ENCODE results near the gene FAM72B.
"Not testable (repeated sequence)": the region's sequence is repeated elsewhere in the genome, so short reads cannot be mapped to it uniquely, and the experiment has no call there.

The FAM72B gene

GRCh38 chr1:121184290-121185127, at the start of gene FAM72B, which contains the start of gene SRGAP2C:
Gene FAM72B, minus strand, starts transcription at chr1:121184340. Its CDS starts 851 bp downstream, at chr1:121183489.
Gene SRGAP2C, plus strand, starts transcription at chr1:121184975. Its CDS starts 2,472 bp downstream, at chr1:121187447.
- DNase-seq, result peak; percentile 96

DNA sequence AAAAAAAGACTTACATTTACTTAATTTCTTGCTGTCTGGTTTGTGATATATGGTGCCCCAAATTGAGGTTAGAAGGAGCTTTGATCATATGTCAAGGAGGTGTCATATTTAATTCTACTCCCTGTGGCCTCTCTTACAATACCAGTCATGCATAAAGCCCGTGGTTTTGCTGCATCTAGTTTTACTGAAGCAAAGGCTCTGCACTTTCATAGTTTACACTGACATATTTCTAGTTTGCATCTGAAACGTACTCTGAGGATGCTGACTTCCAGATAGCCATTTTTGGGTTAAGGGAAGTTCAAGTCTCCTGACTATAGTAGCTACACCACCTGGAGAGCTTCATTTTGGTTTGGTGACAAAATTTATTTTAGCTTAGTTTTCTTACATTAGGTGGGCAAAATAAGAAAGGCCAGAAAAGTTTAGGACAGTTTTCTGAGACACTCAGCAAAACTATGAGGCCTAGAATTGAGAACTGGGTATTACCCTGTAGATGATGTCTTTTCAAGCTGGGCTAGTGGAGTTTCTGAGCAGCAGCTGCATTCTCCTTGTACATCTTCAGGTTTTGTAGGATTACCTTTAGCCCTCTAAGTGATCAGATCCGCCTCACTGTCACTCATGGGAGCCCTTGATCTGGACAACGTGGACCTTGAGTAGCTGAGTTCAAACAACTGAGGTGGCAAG, 48.4 kb upstream of the FAM72B start:
- not testable (repeated sequence) for DNase-seq

DNA sequence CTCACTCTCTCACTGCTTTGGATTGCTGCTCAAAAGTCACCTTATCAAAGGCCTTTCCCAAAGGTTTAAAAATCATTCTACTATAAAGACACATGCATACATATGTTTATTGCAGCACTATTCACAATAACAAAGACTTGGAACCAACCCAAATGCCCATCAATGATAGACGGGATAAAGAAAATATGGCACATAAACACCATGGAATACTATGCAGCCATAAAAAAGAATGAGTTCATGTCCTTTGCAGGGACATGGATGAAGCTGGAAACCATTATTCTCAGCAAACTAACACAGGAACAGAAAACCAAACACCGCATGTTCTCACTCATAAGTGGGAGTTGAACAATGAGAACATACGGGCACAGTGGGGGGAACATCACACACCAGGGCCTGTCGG, 46.5 kb upstream of the FAM72B start:
- DNase-seq, result not testable (repeated sequence)

DNA sequence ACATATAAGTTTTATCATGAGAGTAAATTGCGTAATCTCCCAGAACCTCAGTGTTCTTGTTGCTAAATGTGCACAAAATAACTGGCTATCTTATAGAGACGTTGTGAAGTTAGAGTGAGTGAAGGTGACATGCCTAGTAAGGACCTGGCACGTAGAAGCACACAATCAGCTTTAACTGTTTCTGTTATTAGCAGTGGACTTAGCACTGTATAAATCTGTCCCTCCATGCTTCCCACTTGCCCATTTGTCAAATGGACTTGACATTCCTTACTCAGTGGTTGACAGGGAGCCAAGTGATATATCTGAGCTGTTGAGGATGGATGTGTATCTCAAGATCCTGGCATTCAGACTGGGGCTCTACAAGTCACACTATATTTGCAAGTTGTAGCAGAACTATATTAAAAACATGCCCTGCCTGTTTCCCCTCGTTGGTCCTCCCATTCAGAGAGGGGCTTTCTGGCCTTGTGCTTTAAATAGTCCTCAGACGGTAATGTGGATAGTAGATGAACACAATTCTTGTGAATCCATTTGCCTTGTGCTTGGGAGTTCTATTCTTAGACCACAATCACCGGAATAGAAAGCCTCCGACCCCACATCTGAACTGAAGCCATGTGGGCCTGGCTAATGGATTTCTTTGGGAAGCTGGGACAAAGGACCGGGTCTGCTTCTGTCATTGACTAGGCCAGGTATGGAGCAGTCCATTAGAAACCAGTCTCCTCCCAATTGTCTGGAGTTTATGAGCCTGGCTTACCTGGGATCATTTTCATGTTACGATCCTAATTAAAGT, 43.6 kb upstream of the FAM72B start:
- DNase-seq, result not testable (repeated sequence)

DNA sequence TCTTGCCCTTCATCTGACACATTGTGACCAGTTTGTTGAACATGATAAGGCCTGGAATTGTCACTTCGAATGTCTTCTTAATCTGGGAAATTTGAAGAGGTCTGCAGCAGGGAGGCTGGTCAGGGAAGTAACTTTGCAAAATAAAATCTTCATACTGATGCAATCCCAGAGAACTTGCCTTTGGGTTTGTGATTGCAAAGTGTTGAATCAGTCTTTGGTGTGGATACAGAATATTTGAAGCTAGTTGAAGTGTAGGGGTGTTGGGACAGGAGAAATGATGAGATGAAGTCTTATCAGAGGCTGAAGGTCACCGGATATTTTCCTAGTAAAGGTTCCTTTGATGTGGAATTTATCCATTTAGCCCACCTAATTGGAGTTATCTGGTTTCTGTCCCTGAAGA, 42.8 kb upstream of the FAM72B start:
- DNase-seq, result not testable (repeated sequence)

GRCh38 chr1:121226295-121226904, 42.3 kb upstream of the FAM72B start:
- not testable (repeated sequence) for DNase-seq

GRCh38 chr1:121224714-121225113, 40.6 kb upstream of the FAM72B start:
- DNase-seq, result not testable (repeated sequence)

DNA sequence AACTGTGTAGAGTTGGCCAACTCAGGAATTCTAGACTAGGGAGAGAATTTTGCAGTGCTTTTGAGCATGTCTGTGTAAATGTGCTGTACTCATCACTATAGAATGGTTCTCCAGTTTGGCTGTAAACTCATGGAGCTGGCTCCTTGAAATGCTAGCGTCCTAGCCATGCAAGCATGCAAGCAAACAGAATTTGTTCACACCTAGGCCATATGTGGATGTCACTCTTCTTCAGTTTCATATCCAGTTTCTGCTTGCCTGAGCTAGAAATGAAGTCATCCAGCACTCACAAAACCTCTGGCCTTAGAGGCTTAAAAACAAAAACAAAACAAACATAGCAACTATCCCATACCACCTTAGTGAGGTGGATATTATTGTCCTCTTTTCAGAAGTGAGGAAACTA, 37.6 kb upstream of the FAM72B start:
- not testable (repeated sequence) for DNase-seq

DNA sequence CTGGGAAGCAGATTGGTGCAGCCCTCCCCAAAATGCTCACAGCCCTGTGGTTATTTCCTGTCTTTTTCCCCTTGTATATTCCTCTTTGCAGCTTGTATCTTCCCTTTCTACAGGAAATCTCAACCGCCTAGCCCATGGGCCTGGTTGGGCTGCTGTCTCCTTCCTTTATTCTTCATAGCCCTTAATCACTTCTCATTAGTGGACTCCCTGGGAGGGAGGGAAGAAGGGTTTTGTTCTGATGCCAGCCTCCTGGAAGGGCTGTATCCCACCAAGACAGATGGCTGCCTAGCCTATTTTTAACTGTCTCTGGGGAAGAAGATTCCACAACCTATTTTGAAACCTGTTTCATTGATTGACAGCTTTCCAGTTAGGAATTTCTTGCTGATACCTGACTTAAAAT, 32.5 kb upstream of the FAM72B start:
- not testable (repeated sequence) for DNase-seq

DNA sequence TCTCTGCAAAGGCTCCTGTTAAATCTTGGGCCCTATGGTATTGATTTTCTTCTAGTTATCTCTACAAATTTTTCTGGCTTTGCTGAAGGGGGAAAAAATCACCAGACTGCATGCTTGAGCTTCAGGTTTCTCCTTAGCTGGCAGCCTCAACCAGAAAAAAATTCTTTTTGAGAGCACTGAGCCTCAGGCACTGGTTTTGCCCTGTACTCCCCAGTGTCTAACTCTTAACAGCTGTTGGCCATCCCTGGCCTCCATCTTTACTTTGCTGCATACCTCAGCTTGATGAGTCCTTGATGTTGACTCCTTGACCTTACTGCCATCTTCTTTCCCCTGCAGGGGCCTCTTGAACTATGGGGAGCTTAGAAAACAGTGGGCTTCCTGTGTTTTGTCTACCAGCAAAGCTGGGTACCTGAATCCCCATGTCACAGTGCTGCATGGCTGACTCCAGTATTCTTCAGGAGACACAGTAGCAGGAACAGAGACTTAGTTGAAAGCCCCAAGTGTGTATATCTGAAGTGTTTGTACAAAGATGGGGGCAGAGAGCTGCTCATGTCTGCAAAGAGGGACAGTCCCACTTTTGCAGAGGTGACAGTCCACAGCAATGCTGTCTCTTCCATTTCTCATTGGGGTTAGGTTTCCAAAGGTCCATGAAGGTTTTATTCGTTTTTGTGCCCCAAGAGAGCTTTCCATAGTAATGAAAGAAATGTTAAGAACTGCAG, 31.7 kb upstream of the FAM72B start:
- not testable (repeated sequence) for DNase-seq

GRCh38 chr1:121214544-121215156, 30.5 kb upstream of the FAM72B start:
- DNase-seq, result not testable (repeated sequence)

DNA sequence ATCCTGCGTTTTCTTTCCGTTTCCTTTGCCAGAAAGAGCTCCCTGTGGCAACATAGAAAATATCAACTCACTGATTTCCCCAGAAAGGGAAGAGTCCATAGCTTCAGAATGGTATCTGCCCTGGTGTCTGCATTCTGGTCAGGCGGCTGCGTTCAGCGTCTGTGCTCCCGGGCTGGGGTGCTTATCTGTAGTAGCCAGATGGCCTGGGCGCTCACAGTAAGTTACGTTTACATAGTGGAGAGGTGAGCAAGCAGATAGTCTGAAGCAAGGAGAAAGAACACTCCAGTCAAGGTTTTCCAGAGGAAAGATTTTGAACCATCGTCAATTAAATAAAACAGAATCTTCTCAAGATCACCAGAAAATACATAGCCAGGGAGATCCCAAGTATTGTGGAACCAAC, 29.4 kb upstream of the FAM72B start:
- DNase-seq, result not testable (repeated sequence)

- not testable (repeated sequence) for DNase-seq
Observed at GRCh38 chr1:121210778-121211177, 26.6 kb upstream of the FAM72B start.

GRCh38 chr1:121208375-121208774, 24.2 kb upstream of the FAM72B start:
- DNase-seq, result not testable (repeated sequence)

DNA sequence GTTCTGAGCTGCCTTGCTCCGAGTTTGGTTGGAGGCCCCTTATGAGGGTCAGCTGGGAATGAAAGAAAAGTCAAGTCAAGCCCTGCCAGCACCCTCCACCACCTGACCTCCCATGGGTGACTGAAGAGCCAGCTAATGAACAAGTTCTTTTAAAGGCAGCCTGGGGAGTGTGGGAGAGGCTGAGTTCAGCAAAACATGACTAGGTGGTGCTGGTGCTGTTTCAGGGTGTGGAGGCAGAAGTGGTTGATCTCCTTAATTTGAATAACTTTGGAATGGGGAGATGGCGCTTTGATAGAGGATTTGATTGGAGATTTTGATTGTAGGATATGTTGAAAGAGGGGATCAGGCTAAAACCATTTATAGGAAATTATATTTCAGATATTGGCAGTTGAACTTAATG, 23.2 kb upstream of the FAM72B start:
- DNase-seq, result not testable (repeated sequence)

DNA sequence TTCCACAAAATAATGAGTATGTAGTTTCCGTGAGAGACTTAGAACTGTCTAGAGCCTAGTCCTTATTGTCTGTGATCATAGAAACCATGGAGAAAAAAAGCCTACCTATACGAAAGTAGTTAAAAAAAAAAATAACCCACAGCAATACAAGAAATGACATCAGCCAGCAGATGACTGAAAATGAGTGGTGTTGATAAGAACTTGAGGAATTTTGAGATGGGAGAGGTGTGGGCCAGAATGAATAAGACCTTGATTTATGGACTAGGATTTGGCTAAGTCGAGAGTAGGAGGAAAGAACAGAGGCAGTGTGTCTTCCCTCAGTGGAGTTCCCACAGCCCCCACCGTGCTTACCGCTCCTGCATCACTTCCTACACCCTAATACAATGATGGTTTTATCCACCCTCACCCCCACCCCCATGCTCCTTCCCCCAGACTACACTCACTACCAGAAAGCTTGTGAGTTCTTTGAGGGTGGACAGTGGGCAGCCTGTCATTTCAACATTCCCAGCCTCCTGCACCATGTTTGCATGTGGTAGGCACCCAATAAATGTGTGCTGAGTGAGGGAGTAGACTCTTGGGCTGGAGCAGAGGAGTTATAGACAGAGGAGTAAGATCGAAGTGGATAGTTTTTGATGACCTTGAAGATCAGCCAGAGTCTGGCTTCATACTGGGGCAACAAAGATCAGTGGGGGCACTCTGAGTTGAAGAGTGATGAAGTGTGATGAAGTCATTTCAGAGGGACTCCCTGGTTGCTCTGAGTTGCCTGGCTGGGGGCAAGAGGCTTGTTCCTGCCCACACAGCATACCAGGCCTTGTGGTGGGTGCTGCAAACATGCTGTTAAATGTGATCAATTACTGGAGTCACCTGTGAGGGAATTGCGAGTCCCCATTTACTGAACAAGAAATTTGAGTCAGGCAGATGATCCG, 21.9 kb upstream of the FAM72B start:
- DNase-seq, result not testable (repeated sequence)

- not testable (repeated sequence) for DNase-seq
Observed at GRCh38 chr1:121202986-121203385, 18.8 kb upstream of the FAM72B start.

DNA sequence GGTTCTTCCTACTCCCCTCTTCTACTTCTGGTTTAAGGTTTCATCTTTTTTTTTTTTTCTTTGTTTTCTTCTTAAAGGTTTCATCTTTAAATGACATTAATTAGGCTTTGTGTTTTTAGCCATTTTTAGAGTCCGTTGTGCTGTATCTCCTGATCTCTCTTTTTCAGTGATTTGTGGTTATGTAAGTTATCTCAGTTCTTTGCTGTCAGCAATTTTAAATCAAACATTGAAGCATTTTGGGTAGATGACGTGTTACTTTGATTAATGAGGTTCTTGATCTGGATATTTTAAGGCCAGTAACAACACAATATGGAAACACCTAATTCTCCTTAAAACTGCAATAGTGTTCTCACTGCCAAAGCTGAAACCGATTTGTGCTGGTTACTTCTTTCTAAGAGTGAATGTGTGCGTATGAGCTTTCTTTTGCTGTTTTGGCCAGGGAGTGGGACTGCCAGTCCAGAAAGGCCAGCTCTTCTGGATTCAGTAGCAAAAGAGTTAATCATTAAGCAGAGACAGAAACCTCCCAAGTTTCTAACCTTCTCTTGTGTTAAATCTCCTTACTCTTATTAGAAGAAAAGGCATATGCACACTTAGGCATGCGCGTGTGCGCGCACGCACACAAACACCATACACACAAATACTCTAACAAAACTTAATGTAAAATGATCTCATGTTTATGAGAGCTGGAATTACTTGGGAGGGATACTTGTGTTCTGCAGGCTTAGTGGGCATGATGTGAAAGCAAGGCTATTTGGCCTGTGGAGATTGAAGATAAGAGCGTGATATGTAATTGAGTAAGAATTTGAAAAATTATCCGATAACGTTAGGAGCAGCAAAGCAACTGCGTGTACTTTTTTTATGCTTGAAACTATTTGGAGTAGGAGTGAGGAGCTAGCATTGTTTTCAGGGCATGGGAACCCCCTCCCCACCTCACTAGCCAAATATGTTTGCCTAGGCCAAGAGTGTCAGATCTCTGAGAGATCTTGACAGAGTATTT, 17.1 kb upstream of the FAM72B start:
- DNase-seq, result not testable (repeated sequence)

- DNase-seq, result not testable (repeated sequence)
Observed at GRCh38 chr1:121200232-121200631, 16.1 kb upstream of the FAM72B start.
